H7 (cell line): Measurements from ENCODE around the gene MAGI1. TPM values are rescaled to one million over a fixed set of nuclear protein-coding genes. Genes with fewer than 3 reads are reported as not detected.

Experiments used
- DNase-seq: peaks from one replicate; pipeline ENCODE4 v3.0.0; 2012
- H3K27me3 ChIP-seq: 2 replicates; pipeline ENCODE4 v1.6.0; 2011; ENCODE audit warnings: mild to moderate bottlenecking, low read length; ENCODE audit not compliant: control insufficient read depth, insufficient read depth
- H3K36me3 ChIP-seq: replicated peaks from 2 replicates; pipeline ENCODE4 v1.5.1; 2011; ENCODE audit warnings: low read length; ENCODE audit not compliant: control insufficient read depth, insufficient read depth
- H3K4me3 ChIP-seq: 2 replicates; pipeline ENCODE4 v1.5.1; 2011; ENCODE audit warnings: low read depth, mild to moderate bottlenecking, control low read depth, low read length, moderate library complexity; ENCODE audit not compliant: insufficient read depth
- total RNA-seq: library from RNA; depleted of rRNA; stranded (reverse); fragments of >200 nt; shearing (Covaris generic); gene quantifications from 2 replicates; pipeline ENCODE4 v1.2.3, GENCODE V29; 2014

The MAGI1 gene
- total RNA-seq, 1 experiment from 2014 or later, result 26.4 TPM

DNA sequence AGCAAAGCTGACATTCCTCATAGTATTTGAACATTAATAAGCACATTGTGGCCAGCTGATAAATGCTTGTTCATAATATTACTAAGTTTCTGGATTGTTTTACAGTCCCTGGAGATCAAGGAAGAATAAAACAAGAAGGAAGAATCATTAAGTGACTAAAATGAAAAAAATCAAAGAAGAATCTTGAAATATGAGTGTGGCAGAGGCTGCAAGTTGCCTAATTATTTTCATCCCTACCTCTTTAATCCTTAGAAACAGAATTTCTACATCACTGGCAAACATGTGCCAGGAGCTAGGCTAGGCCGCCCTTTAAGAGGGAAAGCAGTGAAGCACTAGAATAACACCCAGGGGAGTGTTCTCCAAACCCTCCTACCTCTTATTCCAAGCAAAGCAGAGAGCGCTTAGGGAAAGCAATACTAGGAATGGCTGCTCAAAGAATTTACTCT lies 98.9 kb downstream of the MAGI1 start:
- H3K4me3 ChIP-seq, result no peak overlapping the region
- H3K27me3 ChIP-seq, result no peaks in the 10 kb centered on the region
- no peak for DNase-seq
- H3K36me3 ChIP-seq, result no peaks in the 10 kb centered on the region

DNA sequence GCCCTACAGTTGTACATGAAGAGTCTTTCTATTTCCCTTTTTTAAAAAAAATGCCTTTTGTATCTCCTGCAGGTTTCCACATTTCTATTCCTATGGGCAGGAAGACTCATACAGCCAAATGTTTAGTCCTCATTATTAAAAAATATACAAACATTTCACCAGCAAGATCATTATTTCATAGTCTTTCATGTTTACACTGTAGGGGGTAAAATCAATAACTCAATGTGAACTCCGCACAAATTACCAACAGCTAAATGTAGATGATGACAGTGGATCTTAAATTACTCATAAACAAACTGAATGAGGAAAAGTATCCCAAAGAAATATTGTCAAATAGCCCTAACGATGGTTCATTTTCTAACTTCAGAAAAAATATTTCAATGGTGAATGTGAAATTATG lies 99.5 kb downstream of the MAGI1 start:
- H3K4me3 ChIP-seq, result no peak overlapping the region
- H3K36me3 ChIP-seq, result no peaks in the 10 kb centered on the region
- H3K27me3 ChIP-seq, result no peaks in the 10 kb centered on the region
- no peak for DNase-seq

DNA sequence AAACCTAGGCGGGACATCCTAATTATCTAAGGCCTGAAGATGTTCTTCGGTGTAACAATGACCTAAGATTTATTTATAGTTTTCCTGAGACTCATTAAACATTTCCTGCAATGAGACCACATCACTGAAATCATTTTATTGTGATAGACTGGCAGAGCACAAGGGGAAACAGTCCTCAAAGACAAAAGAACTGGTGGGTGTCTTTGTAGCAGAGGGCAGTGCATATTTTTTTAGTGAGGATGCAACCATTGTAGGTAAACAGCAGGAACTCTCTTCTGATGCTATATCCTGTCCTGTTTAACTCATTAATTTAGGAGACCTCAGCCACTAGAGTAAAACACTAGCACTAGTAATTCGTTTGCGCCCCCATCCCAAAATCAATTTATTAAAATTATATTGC lies 100.0 kb downstream of the MAGI1 start:
- Histone ChIP-seq H3K36me3 (no peaks in the 10 kb centered on the region), H3K4me3 (no peak overlapping the region)

DNA sequence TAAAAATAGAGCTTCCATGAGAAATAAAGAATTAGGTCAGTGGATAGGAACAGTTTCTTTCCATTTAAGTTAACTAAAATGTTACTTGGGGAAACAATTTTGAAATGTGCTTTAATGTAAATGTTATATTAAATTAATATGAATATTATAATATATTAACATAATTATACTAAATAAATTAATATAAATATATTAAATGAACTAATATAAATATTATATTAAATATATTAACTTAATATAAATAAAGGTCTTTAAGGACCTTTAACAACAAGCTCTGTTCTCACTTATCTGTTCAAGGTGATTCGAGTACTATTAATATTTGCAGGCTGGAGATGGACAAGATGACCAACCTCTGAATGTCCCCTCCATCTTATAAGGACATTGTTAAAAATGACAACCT lies 100.6 kb downstream of the MAGI1 start:
- no peaks in the 10 kb centered on the region for H3K36me3 ChIP-seq
- DNase-seq, result no peak
- no peaks in the 10 kb centered on the region for H3K27me3 ChIP-seq
- no peak overlapping the region for H3K4me3 ChIP-seq

More for the DNA sequence above, 100.0 kb downstream of the MAGI1 start:
- no peaks in the 10 kb centered on the region for H3K27me3 ChIP-seq
- no peak for DNase-seq

DNA sequence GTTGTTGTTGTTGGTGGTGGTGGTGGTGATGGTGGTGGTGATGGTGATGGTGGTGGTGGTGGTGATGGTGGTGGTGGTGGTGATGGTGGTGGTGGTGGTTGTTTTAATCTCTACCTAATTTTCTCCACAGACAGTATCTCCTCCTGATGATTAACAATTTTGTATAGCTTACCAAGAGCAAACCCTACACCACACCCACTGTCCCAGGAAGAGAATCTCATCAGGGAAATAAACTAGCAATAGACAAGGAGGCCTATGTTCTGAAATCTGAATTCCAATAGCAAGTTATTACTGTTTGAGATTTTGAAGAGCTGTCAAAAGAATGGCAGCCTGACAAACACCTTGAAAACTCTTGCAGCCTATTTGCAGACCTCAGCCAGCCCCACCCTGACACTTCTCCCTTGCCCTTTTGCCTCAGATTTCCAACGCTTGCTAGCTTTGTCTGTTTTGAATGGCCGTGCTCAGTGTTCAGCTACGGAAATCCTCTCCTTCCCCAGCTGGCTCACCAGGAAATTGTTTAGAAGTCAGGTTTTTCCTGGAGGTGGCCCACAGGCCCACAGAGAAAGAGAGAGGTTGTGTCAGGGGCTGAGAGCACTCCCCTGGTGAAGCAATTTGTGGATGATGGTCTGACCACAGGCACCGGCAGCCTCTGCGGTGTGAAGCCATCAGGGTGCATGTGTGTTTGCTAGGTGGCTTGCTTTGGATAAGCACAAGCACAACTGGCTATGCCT lies 101.6 kb downstream of the MAGI1 start:
- no peak for DNase-seq
- Histone ChIP-seq H3K36me3 (no peaks in the 10 kb centered on the region), H3K4me3 (no peak overlapping the region), H3K27me3 (no peaks in the 10 kb centered on the region)

DNA sequence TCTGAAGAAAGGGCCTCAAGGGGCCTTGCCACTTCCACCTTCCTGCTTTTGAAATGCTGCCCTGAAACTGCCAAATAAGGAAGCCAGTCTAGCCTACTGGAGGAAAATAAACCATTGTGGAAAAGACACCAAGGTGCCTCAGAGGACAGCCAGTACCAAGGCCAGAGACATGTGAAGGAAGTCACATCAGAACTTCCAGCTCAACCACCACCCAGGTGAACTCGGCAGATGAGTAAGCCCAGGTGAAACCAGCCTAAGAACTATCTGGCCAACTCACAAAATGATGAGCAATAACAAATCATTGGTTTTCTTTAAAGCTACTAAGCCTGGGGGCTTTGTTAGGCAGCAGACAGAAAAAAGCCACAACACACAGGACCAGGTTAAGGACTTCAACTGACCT lies 103.0 kb downstream of the MAGI1 start:
- no peak for DNase-seq

DNA sequence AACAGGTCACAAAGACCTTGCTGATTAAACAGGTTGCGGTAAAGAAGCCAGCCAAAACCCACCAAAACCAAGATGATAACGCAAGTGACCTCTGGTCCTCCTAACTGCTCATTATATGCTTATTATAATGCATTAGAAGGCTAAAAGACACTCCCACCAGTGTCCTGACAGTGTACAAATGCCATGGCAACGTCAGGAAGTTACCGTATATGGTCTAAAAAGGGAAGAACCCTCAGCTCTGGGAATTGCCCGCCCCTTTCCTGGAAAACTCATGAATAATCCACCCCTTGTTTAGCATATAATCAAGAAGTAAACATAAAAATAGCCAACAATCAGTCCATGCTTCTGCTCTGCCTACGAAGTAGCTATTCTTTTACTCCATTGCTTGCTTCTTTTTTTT lies 108.1 kb downstream of the MAGI1 start:
- no peaks in the 10 kb centered on the region for H3K27me3 ChIP-seq
- H3K36me3 ChIP-seq, result no peaks in the 10 kb centered on the region
- no peak overlapping the region for H3K4me3 ChIP-seq
- no peak for DNase-seq

More for the DNA sequence above, 103.0 kb downstream of the MAGI1 start:
- Histone ChIP-seq H3K4me3 (no peak overlapping the region), H3K27me3 (no peaks in the 10 kb centered on the region), H3K36me3 (no peaks in the 10 kb centered on the region)

DNA sequence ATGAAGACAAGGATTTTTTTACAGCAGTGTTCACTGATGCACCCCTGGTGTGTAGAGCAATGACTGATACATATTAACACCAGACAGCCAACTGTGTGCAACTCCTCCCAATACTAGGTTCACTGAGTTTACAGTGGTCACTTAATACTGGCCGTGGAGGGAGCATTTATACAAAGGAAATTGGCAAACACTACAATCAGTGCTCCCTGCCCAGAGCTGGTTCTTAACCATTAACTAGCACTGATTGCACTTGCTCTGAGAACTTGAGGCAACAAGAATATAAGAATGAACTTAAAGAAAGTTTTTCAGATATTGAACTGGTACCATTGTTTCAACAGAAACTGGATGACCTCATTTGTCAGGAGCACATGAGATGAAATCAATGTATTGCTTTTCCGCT lies 110.6 kb downstream of the MAGI1 start:
- no peak overlapping the region for H3K4me3 ChIP-seq
- H3K36me3 ChIP-seq, result no peaks in the 10 kb centered on the region
- no peak for DNase-seq

DNA sequence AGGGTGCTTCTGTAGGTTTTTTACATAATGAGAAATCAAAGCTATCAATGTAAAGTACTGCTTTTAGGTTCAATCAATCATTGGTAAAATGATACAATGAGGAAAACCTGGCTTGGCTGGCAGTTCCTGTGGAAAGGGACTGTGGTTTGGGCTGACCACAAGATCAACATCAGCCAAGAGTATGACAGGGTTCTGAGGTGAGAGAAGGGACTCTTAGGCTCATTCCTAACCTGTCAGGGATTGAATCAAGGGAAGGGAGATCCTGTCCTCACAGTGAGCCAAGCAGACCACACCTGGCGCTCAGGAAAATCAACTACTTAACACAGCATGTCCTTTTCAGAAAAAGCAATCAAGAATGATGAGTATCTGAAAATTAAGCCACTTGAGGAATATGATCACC lies 111.1 kb downstream of the MAGI1 start:
- no peak overlapping the region for H3K4me3 ChIP-seq
- no peaks in the 10 kb centered on the region for H3K36me3 ChIP-seq
- no peak for DNase-seq
- H3K27me3 ChIP-seq, result no peaks in the 10 kb centered on the region

More for the DNA sequence above, 110.6 kb downstream of the MAGI1 start:
- no peaks in the 10 kb centered on the region for H3K27me3 ChIP-seq

DNA sequence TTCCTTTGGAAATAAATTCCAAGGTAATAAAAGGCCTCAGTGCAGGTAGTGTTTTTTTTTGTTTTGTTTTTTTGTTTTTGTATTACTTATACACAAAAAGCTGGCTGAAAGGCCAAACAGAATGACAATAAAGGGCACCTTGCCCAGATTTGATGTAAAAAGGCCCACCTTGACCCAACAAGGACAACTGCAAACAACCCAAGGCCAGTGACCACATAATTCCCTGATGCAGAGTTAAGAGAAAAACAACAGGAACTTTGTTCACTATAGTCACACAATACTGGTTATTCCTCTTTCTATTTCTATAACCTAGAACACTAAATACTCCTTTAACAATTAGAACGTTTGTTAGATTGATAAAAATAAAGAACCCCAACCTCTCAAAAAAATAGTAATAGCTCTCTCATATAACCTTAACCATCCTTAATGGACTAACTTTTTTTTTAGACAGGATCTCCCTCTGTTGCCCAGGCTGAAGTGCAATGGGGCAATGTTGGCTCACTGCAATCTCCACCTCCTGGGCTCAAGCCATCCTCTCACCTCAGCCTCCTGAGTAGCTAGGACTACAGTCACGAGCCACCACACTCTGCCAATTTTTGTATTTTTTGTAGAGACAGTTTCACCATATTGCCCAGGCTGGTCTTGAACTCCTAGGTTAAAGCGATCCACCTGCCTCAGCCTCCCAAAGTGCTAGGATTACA lies 113.3 kb downstream of the MAGI1 start:
- H3K4me3 ChIP-seq, result no peak overlapping the region
- H3K27me3 ChIP-seq, result no peaks in the 10 kb centered on the region
- no peaks in the 10 kb centered on the region for H3K36me3 ChIP-seq
- no peak for DNase-seq

DNA sequence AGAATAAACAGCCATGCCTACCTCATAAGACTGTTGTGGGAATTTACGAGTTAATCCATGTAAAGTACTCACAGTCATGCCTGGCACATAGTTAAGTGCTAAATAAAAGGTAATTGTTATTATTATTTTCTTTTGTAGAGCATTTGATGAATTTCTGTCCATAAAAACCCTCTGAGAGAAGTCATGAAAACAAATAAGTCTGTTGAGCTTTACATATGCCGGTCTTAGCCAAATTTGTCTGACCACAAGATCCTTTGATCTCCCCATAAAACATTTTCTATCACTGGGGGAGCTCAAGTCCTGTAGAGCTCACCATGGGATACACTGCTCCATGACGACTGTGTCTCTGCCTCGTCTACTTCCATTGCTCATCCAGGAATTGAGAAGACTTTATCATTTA lies 114.0 kb downstream of the MAGI1 start:
- no peak for DNase-seq
- Histone ChIP-seq H3K27me3 (no peaks in the 10 kb centered on the region), H3K36me3 (no peaks in the 10 kb centered on the region), H3K4me3 (no peak overlapping the region)

DNA sequence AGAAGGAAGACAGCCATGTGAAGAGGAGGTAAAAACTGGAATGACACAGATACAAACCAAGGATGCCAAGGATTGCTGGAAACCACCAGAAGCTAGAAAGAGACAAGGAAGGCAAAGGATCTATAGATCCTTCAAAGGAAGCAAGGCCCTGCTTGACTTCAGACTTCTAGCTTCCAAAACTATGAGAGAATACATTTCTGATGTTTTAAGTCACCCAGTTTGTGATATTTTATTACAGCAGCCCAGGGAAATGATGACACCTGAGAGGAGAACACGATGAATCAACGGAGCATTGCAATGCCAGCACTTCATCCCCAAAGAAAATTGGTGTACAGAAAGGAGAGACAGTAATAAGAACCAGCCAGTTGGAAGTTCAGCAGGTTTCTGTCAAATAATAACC lies 116.3 kb downstream of the MAGI1 start:
- no peaks in the 10 kb centered on the region for H3K36me3 ChIP-seq
- no peaks in the 10 kb centered on the region for H3K27me3 ChIP-seq
- H3K4me3 ChIP-seq, result no peak overlapping the region
- no peak for DNase-seq

DNA sequence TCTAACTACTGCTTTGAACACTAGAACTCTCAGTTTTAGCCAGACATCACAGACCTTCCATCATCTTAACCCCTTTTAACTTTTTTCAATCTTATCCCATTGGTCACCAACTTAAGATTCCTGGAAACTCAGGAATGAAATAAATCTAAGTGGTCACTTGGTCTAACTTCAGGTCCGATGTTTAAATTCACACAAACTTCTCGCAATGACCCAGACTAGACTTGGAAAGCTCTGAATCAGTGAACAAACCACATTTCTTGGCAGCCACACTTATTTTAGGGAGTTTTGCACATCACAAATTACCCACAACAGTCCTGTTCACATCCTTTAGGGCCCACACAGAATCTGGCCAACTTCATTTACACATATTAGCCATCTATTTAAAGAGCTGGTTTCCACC lies 118.9 kb downstream of the MAGI1 start:
- no peaks in the 10 kb centered on the region for H3K36me3 ChIP-seq

DNA sequence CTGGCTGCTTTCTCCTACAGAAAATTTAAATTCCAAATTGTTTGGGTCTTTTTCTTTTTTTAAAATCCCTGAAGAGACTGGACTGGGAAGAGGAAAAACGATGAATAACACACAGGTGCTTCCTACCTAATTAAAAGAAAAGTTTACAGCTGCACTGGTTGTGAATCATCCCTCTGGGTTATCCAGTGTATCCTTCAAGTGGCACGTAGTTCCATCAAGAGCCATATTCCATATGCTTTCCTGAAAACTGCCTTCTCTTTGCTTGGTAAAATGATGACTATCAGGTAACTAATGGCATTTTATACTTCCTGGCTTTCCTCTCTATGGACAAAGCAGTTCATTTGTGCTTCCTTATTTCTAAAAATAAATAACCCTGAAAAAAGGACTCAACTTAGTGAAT lies 123.2 kb downstream of the MAGI1 start:
- no peaks in the 10 kb centered on the region for H3K27me3 ChIP-seq

More for the DNA sequence above, 118.9 kb downstream of the MAGI1 start:
- DNase-seq, result no peak
- Histone ChIP-seq H3K27me3 (no peaks in the 10 kb centered on the region), H3K4me3 (no peak overlapping the region)

DNA sequence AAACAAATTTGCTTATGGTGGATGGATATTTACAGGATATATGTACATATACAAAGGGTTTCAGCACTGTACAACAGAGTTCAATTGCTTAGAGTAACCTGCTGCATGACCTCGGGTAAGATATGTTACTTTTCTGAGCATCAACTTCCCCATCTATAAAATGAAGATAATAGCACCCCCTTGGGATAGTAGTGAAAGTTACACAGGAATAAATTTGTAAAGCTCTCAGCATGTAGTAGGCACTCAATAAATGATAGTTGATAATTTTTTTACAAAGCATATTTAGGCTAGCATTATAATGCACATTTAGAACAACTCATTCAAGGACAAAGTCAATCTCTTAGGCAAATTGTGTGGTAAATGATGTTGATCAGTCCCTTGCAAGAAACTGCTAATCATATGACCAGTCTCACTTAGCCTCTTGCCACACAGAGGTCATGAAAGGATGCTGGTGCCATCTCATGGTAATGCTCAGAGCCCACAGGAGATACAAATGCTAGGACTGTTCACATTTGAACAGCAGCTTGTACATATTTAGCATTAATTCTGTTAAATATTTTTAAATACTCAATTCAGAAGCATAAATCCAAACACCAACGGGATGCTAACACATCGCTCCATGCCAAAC lies 123.9 kb downstream of the MAGI1 start:
- Histone ChIP-seq H3K27me3 (no peaks in the 10 kb centered on the region), H3K4me3 (no peak overlapping the region), H3K36me3 (no peaks in the 10 kb centered on the region)
- DNase-seq, result no peak

More for the DNA sequence above, 123.2 kb downstream of the MAGI1 start:
- H3K4me3 ChIP-seq, result no peak overlapping the region
- no peak for DNase-seq
- no peaks in the 10 kb centered on the region for H3K36me3 ChIP-seq
